Measurements from ENCODE around the gene SLC35B2. TPM values are rescaled to one million over a fixed set of nuclear protein-coding genes. Genes with fewer than 3 reads are reported as not detected.

SLC35B2 gene
- total and polyA plus RNA-seq, 11 donors, result 10.2 to 36.7 (median 26.4) TPM

DNA sequence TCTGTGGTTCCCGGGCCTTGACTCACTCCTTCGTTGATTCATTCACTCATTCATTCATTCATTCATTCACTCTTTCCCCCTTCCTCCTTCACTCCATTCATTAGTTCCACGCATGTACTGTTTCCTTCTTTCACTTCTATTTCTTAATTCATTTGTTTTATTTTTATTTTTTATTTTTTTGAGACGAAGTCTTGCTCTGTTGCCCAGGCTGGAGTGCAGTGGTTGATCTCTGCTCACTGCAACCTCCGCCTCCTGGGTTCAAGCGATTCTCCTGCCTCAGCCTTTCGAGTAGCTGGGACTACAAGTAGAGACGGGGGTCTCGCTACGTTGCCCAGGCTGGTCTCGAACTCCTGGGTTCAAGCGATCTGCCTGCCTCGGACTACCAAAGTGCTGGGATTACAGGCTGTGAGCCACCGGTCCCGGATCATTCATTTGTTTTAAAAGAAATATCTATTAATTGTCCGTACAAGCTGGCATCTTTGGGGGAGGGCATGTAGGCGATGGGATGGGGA is 8.4 kb upstream of the SLC35B2 start:
- DNase-seq (no peak), ATAC-seq (no peak)
- TF ChIP-seq POLR2A (IDR thresholded peaks at IDR 0.05), result no peak
- TF ChIP-seq, protein P1, sequence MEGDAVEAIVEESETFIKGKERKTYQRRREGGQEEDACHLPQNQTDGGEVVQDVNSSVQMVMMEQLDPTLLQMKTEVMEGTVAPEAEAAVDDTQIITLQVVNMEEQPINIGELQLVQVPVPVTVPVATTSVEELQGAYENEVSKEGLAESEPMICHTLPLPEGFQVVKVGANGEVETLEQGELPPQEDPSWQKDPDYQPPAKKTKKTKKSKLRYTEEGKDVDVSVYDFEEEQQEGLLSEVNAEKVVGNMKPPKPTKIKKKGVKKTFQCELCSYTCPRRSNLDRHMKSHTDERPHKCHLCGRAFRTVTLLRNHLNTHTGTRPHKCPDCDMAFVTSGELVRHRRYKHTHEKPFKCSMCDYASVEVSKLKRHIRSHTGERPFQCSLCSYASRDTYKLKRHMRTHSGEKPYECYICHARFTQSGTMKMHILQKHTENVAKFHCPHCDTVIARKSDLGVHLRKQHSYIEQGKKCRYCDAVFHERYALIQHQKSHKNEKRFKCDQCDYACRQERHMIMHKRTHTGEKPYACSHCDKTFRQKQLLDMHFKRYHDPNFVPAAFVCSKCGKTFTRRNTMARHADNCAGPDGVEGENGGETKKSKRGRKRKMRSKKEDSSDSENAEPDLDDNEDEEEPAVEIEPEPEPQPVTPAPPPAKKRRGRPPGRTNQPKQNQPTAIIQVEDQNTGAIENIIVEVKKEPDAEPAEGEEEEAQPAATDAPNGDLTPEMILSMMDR (IDR thresholded peaks at IDR 0.05), result no peak
- Histone ChIP-seq H3K36me3 (peaks cover 0 to 16% (median 0%) of the 10 kb centered on the region in 9 donors), H3K27me3 (peaks cover 0 to 20% (median 12%) of the 10 kb centered on the region in 9 donors), H3K4me3 (peak overlapping the region in 11 of 12 donors; percentile 60 to 96 (median 81)), H3K27ac (peak overlapping the region in 10 of 12 donors; percentile 61 to 93 (median 80)), H3K9me3 (no peaks in the 10 kb centered on the region), H3K4me1 (peaks cover 0 to 45% (median 26%) of the 10 kb centered on the region in 12 donors)
- WGBS, 4 donors, result 65 to 69% (median 68%) methylated on average over 17 of the region's 17 CpGs
- intact Hi-C loops (cut with DNase I), result loop anchor here in 7 of 10 donors (5.0 to 10.0 kb wide), 5 partner anchors 37 to 189 kb away; partner anchors contain the start of gene AARS2 (in 1 of the 7)

DNA sequence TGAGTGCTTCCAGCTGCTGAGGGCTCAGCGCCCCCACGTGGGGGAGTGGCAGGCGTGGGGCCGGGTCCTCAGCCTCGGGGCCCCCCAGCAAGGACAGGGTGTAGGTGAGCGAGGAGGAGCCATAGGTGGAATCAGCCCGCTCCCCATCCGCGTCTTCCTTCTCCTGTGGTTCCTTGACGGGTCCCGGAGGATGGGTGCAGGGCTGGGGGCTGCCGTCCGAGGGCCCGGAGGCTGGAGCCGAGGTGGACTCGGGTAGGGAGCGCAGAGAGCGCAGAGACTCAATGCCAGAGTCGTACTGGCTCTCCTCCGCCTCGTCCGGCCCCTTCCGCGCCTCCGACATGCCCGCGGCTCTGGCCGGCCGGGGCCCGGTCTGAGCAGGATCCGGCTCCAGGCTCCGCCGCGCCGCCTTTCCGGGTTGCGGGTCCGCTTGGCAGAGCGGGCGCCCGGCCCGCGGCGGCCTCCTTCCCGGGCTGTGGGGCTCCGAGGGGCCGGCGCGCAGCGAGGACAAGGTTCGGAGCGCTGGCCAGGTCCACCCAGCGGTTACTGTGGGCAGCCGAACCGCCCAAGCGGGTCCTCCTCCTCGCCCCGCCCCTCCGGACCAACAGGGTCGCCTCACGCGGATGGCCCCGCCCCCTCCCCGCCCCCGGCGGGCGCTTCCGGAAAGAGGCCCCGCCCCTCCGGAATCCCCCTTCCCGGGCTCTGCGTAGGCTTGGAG is 7.8 kb upstream of the SLC35B2 start, which contains the start of gene NFKBIE:
Gene NFKBIE, minus strand, starts transcription at position 545 of the 715 bp plus-strand sequence. Its CDS starts 205 bp downstream, at position 340.
- TF ChIP-seq POLR2A (IDR thresholded peaks at IDR 0.05), result peak; percentile 28 to 88
- TF ChIP-seq, protein P1 (IDR thresholded peaks at IDR 0.05), result peak in 5 of 12 donors; percentile 17 to 40 (median 24)
- peaks cover 0 to 45% (median 26%) of the 10 kb centered on the region in 12 donors for H3K4me1 ChIP-seq
- H3K36me3 ChIP-seq, result peaks cover 0 to 20% (median 1%) of the 10 kb centered on the region in 9 donors
- DNase-seq, result peak; percentile 97
- H3K27me3 ChIP-seq, result peaks cover 0 to 17% (median 8%) of the 10 kb centered on the region in 9 donors
- WGBS, 4 donors, result 0 to 1% (median 0%) methylated on average over 35 to 72 of the region's 72 CpGs
- ATAC-seq, result peak; percentile 79 to 96 (median 92)
- no peaks in the 10 kb centered on the region for H3K9me3 ChIP-seq
- peak within 1 kb of the TSS; percentile 59 to 96 (median 78) for H3K4me3 ChIP-seq
- H3K27ac ChIP-seq, result peak within 1 kb of the TSS in 11 of 12 donors; percentile 61 to 93 (median 80)
- intact Hi-C loops (cut with DNase I), result loop anchor here in 7 of 10 donors (5.0 to 10.0 kb wide), 5 partner anchors 37 to 190 kb away; partner anchors contain the start of gene AARS2 (in 1 of the 7)

DNA sequence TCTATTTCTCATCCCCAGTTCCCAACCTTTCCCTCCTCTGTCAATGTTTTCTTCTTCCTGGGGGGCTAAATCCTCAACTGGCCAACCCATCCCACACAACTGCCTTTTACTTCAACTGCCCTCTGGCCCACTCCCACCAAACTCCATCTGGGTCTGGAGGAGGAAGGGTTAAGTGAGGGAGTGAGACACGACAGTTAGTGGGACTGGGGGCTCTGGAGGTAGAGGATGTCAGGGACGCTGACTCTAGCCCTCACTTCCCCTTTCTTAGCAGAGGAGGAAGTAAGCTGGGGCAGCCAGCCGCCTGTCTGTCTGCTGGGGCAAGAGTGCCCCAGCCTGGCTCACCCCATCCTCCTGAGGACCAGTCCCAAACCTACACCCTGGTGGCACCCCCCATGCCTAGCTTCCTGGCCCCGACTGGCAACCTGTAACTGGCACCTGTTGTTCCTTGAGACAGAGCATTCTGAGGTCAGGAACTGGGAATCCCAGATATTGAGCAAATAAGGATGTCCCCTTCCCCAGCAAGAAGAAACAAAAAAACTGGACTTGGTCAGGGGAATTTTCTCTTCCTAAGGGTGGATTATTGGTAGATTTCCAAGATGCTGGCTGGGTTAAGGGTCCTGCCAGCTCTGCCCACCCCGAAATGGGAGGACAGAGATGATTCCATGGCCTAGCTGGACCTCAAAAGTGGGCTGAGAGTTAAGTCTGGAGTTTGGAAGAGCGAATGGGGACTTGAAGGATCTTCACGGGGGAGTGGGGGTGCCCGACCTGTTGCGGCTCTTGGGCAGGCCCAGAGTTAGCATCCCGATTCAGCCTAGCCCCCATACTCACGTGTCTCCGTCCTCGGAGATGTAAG is 7.1 kb upstream of the SLC35B2 start:
- DNase-seq, result peak; percentile 45 to 79 (median 52)
- 12 to 15% (median 14%) methylated on average over 13 of the region's 13 CpGs for WGBS, 4 donors
- H3K27me3 ChIP-seq, result peaks cover 0 to 13% (median 4%) of the 10 kb centered on the region in 9 donors
- intact Hi-C loops (cut with DNase I), result loop anchor here in 7 of 10 donors (5.0 to 10.0 kb wide), 5 partner anchors 38 to 190 kb away; partner anchors contain the start of gene AARS2 (in 1 of the 7)
- H3K4me3 ChIP-seq, result peak overlapping the region; percentile 59 to 96 (median 78)
- peaks cover 0 to 28% (median 4%) of the 10 kb centered on the region in 9 donors for H3K36me3 ChIP-seq
- TF ChIP-seq POLR2A (IDR thresholded peaks at IDR 0.05), result no peak
- TF ChIP-seq, protein P1 (IDR thresholded peaks at IDR 0.05), result no peak
- H3K9me3 ChIP-seq, result no peaks in the 10 kb centered on the region
- H3K4me1 ChIP-seq, result peaks cover 0 to 45% (median 26%) of the 10 kb centered on the region in 12 donors
- ATAC-seq, result peak in 2 of 4 donors; percentile 7 to 43
- peak overlapping the region in 11 of 12 donors; percentile 61 to 93 (median 80) for H3K27ac ChIP-seq
